Progenitor cell of endocrine pancreas (in vitro differentiated cells): Measurements from ENCODE around the gene AP1S3. TPM values are rescaled to one million over a fixed set of nuclear protein-coding genes. Genes with fewer than 3 reads are reported as not detected.
A peak's percentile ranks its signal among the peaks of the same experiment; 100 is the strongest.

ENCODE experiments used
- DNase-seq: peaks from one replicate; pipeline ENCODE4 v3.0.0; 2021; ENCODE audit warnings: low spot score; ENCODE audit not compliant: unreplicated experiment
- H3K27ac Mint-ChIP-seq: 2 replicates; pipeline ENCODE4 v1.8.0; 2021; ENCODE audit warnings: mild to moderate bottlenecking, moderate library complexity, mixed read lengths
- H3K27me3 Mint-ChIP-seq: 2 replicates; pipeline ENCODE4 v1.8.0; 2021; ENCODE audit warnings: mixed read lengths
- H3K36me3 Mint-ChIP-seq: 2 replicates; pipeline ENCODE4 v1.8.0; 2022; ENCODE audit warnings: mixed read lengths; ENCODE audit not compliant: insufficient read depth
- H3K4me1 Mint-ChIP-seq: 2 replicates; pipeline ENCODE4 v1.8.0; 2021; ENCODE audit warnings: low read depth, mixed read lengths
- H3K4me3 Mint-ChIP-seq: 2 replicates; pipeline ENCODE4 v1.8.0; 2021; ENCODE audit warnings: low read depth, mild to moderate bottlenecking, moderate library complexity, mixed read lengths
- H3K9me3 Mint-ChIP-seq: 2 replicates; pipeline ENCODE4 v1.8.0; 2021; ENCODE audit warnings: low read depth, mixed read lengths
- CTCF ChIP-seq: fragments of 200-600 bp; sonication (generic); IDR thresholded peaks from one replicate; pipeline ENCODE4 v1.5.0; 2021; ENCODE audit warnings: antibody characterized with exemption, mild to moderate bottlenecking; ENCODE audit not compliant: unreplicated experiment
- long read RNA-seq: library from polyadenylated mRNA; unstranded; transcript quantifications from one replicate; pipeline ENCODE4 v2.0.0, GENCODE V29; 2020
- total RNA-seq: library from RNA; stranded (reverse); gene quantifications from 2 replicates; pipeline ENCODE4 v1.2.1, GENCODE V29; 2021

AP1S3 gene
- total RNA-seq: 11.5 and 12.7 TPM in 2 replicates
- long read RNA-seq, transcript AP1S3-203 (5 exons, 830 nt): major isoform, 16 of 25 reads
- long read RNA-seq, partial matches to known transcripts: 0 of 25 reads
- long read RNA-seq, other reads (novel, unspliced or antisense): 8 of 25 reads

DNA sequence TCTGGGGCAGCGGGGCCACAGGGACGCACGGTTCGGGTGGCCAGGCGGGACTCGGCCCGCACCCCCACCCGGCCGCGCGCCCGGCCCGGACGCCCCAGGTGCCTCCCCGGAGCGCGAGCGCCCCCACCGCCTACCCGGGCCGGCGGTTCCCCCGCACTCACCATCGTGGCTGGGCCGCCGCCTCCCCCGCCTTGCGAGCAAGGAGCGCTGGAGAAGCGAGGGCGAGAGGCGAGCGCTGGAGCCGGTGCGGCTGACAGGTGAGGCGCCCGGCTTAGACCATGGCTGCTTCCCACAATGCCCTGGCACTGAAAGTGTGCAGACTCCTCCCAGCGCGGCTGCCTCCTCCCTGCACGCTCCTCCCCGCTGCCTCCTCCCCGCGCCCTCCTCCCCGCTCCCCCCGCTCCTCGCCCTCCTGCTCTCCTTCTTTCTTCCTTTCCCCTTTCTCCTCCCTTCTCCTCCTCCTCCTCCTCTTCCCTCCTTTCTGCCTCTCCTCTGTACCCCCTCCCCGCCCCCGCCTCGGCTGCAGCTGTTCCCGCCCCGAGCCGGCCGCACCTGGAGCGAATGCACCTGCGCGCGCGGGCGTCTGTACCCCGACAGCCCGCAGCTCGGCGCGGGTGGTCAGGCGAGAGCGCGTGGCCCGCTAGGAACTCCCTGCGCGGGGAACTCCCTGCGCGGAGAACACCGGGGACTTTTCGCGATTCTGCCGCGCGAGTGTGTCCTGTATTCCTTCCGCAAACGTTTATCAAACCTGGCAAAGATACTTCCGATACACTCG lies at the start of gene AP1S3:
TSS of gene AP1S3 (minus strand) at position 296 of the 775 bp plus-strand sequence. CDS start at position 164, 132 bp downstream.
- H3K27ac Mint-ChIP-seq: peak within 1 kb of the TSS; percentile 96
- no peaks in the 10 kb centered on the region for H3K9me3 Mint-ChIP-seq
- peak; percentile 4 for TF ChIP-seq CTCF
- DNase-seq: peak; percentile 72
- peaks cover 1% of the 10 kb centered on the region for H3K36me3 Mint-ChIP-seq
- peak within 1 kb of the TSS; percentile 94 for H3K4me3 Mint-ChIP-seq
- H3K4me1 Mint-ChIP-seq: peaks cover 10% of the 10 kb centered on the region
- no peaks in the 10 kb centered on the region for H3K27me3 Mint-ChIP-seq

DNA sequence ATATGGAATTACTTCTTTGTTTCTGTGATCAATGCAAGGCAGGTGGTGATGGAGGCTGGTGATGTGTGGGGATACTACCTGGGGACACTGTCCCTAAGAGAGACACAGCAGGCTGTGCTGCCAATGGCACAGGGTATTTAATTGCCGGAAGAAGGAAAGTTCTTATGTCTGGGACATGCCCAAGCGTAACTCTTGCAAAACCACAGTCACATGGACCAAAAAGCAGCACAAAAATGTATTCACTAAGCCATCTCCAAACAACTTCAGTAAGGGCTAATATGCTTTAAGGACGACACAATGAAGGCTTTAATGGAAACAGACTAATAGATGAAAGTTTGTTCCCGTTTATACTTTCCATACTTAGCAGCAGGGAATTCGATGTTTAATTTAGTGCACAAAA lies 49.7 kb upstream of the AP1S3 start:
- H3K4me3 Mint-ChIP-seq: no peak overlapping the region
- H3K27me3 Mint-ChIP-seq: no peaks in the 10 kb centered on the region
- peaks cover 27% of the 10 kb centered on the region for H3K36me3 Mint-ChIP-seq
- no peaks in the 10 kb centered on the region for H3K4me1 Mint-ChIP-seq
- DNase-seq: no peak
- no peak overlapping the region for H3K27ac Mint-ChIP-seq
- TF ChIP-seq CTCF: no peak
- H3K9me3 Mint-ChIP-seq: peaks cover 7% of the 10 kb centered on the region

DNA sequence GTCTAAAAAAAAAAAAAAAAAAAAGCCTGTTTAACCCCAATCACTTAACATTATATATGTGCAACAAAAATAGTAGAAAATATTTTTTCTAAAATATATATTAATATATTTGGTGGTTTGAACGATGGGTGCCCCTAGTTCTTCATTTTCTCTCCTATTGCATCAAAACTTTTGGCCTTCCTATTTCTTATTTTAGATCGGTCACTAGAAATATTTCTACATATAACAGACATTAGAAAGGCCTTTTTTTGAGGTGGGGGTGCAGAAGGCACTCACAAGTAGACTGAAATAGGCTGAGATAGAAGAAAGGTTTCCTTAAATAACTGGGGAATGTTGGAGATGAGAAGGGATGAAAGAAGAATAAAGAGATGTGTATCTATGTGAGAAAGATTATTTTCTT lies 49.3 kb upstream of the AP1S3 start:
- H3K27ac Mint-ChIP-seq: no peak overlapping the region
- H3K4me1 Mint-ChIP-seq: no peaks in the 10 kb centered on the region
- no peak overlapping the region for H3K4me3 Mint-ChIP-seq
- DNase-seq: no peak
- peaks cover 29% of the 10 kb centered on the region for H3K36me3 Mint-ChIP-seq
- TF ChIP-seq CTCF: no peak
- no peaks in the 10 kb centered on the region for H3K27me3 Mint-ChIP-seq
- H3K9me3 Mint-ChIP-seq: peaks cover 7% of the 10 kb centered on the region

GRCh38 chr2:223884399-223884798 lies 47.0 kb upstream of the AP1S3 start:
- TF ChIP-seq CTCF: no peak
- Mint-ChIP-seq H3K36me3 (peaks cover 26% of the 10 kb centered on the region), H3K4me1 (no peaks in the 10 kb centered on the region), H3K27me3 (no peaks in the 10 kb centered on the region), H3K4me3 (no peak overlapping the region), H3K9me3 (peaks cover 4% of the 10 kb centered on the region), H3K27ac (no peak overlapping the region)
- DNase-seq: no peak

- no peaks in the 10 kb centered on the region for H3K4me1 Mint-ChIP-seq
- DNase-seq: no peak
- H3K27ac Mint-ChIP-seq: no peak overlapping the region
- no peak for TF ChIP-seq CTCF
- H3K36me3 Mint-ChIP-seq: peaks cover 26% of the 10 kb centered on the region
- no peaks in the 10 kb centered on the region for H3K9me3 Mint-ChIP-seq
- H3K27me3 Mint-ChIP-seq: no peaks in the 10 kb centered on the region
- H3K4me3 Mint-ChIP-seq: no peak overlapping the region
Observed at GRCh38 chr2:223882715-223883114, 45.3 kb upstream of the AP1S3 start.
